Activated naive CD4-positive, alpha-beta T cell treated with anti-CD3 and anti-CD28 coated beads for 36 hours (primary cell): ENCODE measurements around the gene SLC5A2. TPM values are rescaled to one million over a fixed set of nuclear protein-coding genes. Genes with fewer than 3 reads are reported as not detected.
A peak's percentile ranks its signal among the peaks of the same experiment; 100 is the strongest.
"Not testable (repeated sequence)": the region's sequence is repeated elsewhere in the genome, so short reads cannot be mapped to it uniquely, and the experiment has no call there.

Experiments
- CTCF ChIA-PET: fragments of 350-600 bp; sonication (Branson Sonifier 250); formaldehyde crosslinking; loops from one replicate; lab custom pipeline; 2021; ENCODE audit warnings: antibody characterized with exemption; lab: Charles Lee
- DNase-seq: peaks from one replicate; pipeline ENCODE4 v3.0.0-alpha.2; 2020
- H3K27ac Mint-ChIP-seq: one replicate; pipeline ENCODE4 v1.8.0; 2021; ENCODE audit warnings: mild to moderate bottlenecking, mixed read lengths
- H3K27me3 Mint-ChIP-seq: one replicate; pipeline ENCODE4 v1.8.0; 2021; ENCODE audit warnings: low read depth, mixed read lengths
- H3K36me3 Mint-ChIP-seq: one replicate; pipeline ENCODE4 v1.8.0; 2021; ENCODE audit warnings: low read depth, mixed read lengths
- H3K4me1 Mint-ChIP-seq: one replicate; pipeline ENCODE4 v1.8.0; 2021; ENCODE audit warnings: low read depth, mixed read lengths
- H3K4me3 Mint-ChIP-seq: one replicate; pipeline ENCODE4 v1.8.0; 2021; ENCODE audit warnings: mild to moderate bottlenecking, moderate library complexity, mixed read lengths
- H3K9me3 Mint-ChIP-seq: one replicate; pipeline ENCODE4 v1.8.0; 2021; ENCODE audit warnings: mixed read lengths
- intact Hi-C: fragments of 100-400 bp; cut with micrococcal nuclease; formaldehyde crosslinking; loops from one replicate; pipeline ENCODE4 v1.15.1; 2023
- total RNA-seq, 2 experiments: library from RNA; stranded (reverse); gene quantifications; one replicate each; pipeline ENCODE4 v1.2.3, GENCODE V29; 2021

SLC5A2 gene
- total RNA-seq, 2 experiments from 2014 or later = not detected

- CTCF ChIA-PET = no interaction called here
- intact Hi-C loops = no loop called here
- Mint-ChIP-seq H3K27ac (no peak overlapping the region), H3K36me3 (no peaks in the 10 kb centered on the region), H3K4me3 (no peak overlapping the region), H3K9me3 (no peaks in the 10 kb centered on the region), H3K4me1 (peaks cover 16% of the 10 kb centered on the region), H3K27me3 (peaks cover 22% of the 10 kb centered on the region)
- DNase-seq = no peak
Observed at GRCh38 chr16:31473264-31473984, 9.5 kb upstream of the SLC5A2 start.

GRCh38 chr16:31474173-31474714, 8.7 kb upstream of the SLC5A2 start:
- H3K4me3 Mint-ChIP-seq = no peak overlapping the region
- no peak overlapping the region for H3K27ac Mint-ChIP-seq
- H3K4me1 Mint-ChIP-seq = peaks cover 16% of the 10 kb centered on the region
- H3K36me3 Mint-ChIP-seq = no peaks in the 10 kb centered on the region
- H3K27me3 Mint-ChIP-seq = peaks cover 22% of the 10 kb centered on the region
- no peak for DNase-seq
- H3K9me3 Mint-ChIP-seq = no peaks in the 10 kb centered on the region
- intact Hi-C loops = no loop called here
- CTCF ChIA-PET = interaction anchor here (1.7 kb wide), 1 partner anchor 14 kb away, joined by 4 read pairs; no protein-coding TSS in a partner anchor

GRCh38 chr16:31474773-31475738, 7.9 kb upstream of the SLC5A2 start:
- no peaks in the 10 kb centered on the region for H3K36me3 Mint-ChIP-seq
- intact Hi-C loops = no loop called here
- H3K27me3 Mint-ChIP-seq = peaks cover 22% of the 10 kb centered on the region
- peaks cover 16% of the 10 kb centered on the region for H3K4me1 Mint-ChIP-seq
- CTCF ChIA-PET = interaction anchor here (1.7 kb wide), 1 partner anchor 14 kb away, joined by 4 read pairs; no protein-coding TSS in a partner anchor
- H3K4me3 Mint-ChIP-seq = no peak overlapping the region
- no peak for DNase-seq
- no peaks in the 10 kb centered on the region for H3K9me3 Mint-ChIP-seq
- H3K27ac Mint-ChIP-seq = no peak overlapping the region

- CTCF ChIA-PET = interaction anchor here (1.7 kb wide), 1 partner anchor 15 kb away, joined by 4 read pairs; no protein-coding TSS in a partner anchor
- peaks cover 16% of the 10 kb centered on the region for H3K4me1 Mint-ChIP-seq
- peaks cover 22% of the 10 kb centered on the region for H3K27me3 Mint-ChIP-seq
- no peaks in the 10 kb centered on the region for H3K36me3 Mint-ChIP-seq
- no peak overlapping the region for H3K27ac Mint-ChIP-seq
- peak overlapping the region; percentile 78 for H3K4me3 Mint-ChIP-seq
- H3K9me3 Mint-ChIP-seq = no peaks in the 10 kb centered on the region
- no peak for DNase-seq
- intact Hi-C loops = loop anchor here (2.0 kb wide), 2 partner anchors 33 to 225 kb away; partner anchors contain the start of gene RUSF1
Observed at GRCh38 chr16:31475946-31476302, 7.0 kb upstream of the SLC5A2 start.

- intact Hi-C loops = loop anchor here (1.0 to 2.0 kb wide), 3 partner anchors 17 to 224 kb away; partner anchors contain the start of genes ARMC5 and RUSF1
- Mint-ChIP-seq H3K4me3 (peak overlapping the region; percentile 78), H3K27me3 (peaks cover 18% of the 10 kb centered on the region), H3K9me3 (no peaks in the 10 kb centered on the region), H3K36me3 (no peaks in the 10 kb centered on the region), H3K27ac (no peak overlapping the region), H3K4me1 (peaks cover 16% of the 10 kb centered on the region)
- peak; percentile 93 for DNase-seq
- CTCF ChIA-PET = interaction anchor here (1.3 kb wide), 1 partner anchor 16 kb away, joined by 6 read pairs; no protein-coding TSS in a partner anchor
Observed at GRCh38 chr16:31476303-31477219, 6.4 kb upstream of the SLC5A2 start.

GRCh38 chr16:31477220-31478216, 5.4 kb upstream of the SLC5A2 start:
- Mint-ChIP-seq H3K36me3 (no peaks in the 10 kb centered on the region), H3K4me1 (peaks cover 14% of the 10 kb centered on the region), H3K4me3 (peak overlapping the region; percentile 66), H3K27me3 (peaks cover 16% of the 10 kb centered on the region), H3K9me3 (no peaks in the 10 kb centered on the region), H3K27ac (no peak overlapping the region)
- CTCF ChIA-PET = interaction anchor here (1.3 kb wide), 1 partner anchor 17 kb away, joined by 6 read pairs; no protein-coding TSS in a partner anchor
- intact Hi-C loops = loop anchor here (1.0 to 2.0 kb wide), 3 partner anchors 18 to 223 kb away; partner anchors contain the start of genes ARMC5 and RUSF1
- peak; percentile 32 for DNase-seq

GRCh38 chr16:31478956-31479355, 4.0 kb upstream of the SLC5A2 start:
- Mint-ChIP-seq H3K9me3 (no peaks in the 10 kb centered on the region), H3K4me3 (no peak overlapping the region), H3K36me3 (no peaks in the 10 kb centered on the region), H3K27ac (no peak overlapping the region), H3K27me3 (peaks cover 8% of the 10 kb centered on the region), H3K4me1 (peaks cover 14% of the 10 kb centered on the region)
- DNase-seq = no peak
- CTCF ChIA-PET = interaction anchor here (1.4 kb wide), 1 partner anchor 18 kb away, joined by 4 read pairs; no protein-coding TSS in a partner anchor
- intact Hi-C loops = no loop called here

- Mint-ChIP-seq H3K27me3 (peaks cover 8% of the 10 kb centered on the region), H3K4me3 (no peak overlapping the region), H3K9me3 (no peaks in the 10 kb centered on the region), H3K27ac (no peak overlapping the region), H3K36me3 (no peaks in the 10 kb centered on the region), H3K4me1 (peaks cover 14% of the 10 kb centered on the region)
- no peak for DNase-seq
- intact Hi-C loops = no loop called here
- CTCF ChIA-PET = interaction anchor here (1.4 kb wide), 1 partner anchor 19 kb away, joined by 4 read pairs; no protein-coding TSS in a partner anchor
Observed at GRCh38 chr16:31479751-31480150, 3.2 kb upstream of the SLC5A2 start.

GRCh38 chr16:31480851-31481536, 1.9 kb upstream of the SLC5A2 start:
- intact Hi-C loops = no loop called here
- no peak for DNase-seq
- CTCF ChIA-PET = no interaction called here
- Mint-ChIP-seq H3K4me3 (no peak overlapping the region), H3K9me3 (no peaks in the 10 kb centered on the region), H3K36me3 (no peaks in the 10 kb centered on the region), H3K27me3 (peaks cover 5% of the 10 kb centered on the region), H3K27ac (no peak overlapping the region), H3K4me1 (peaks cover 14% of the 10 kb centered on the region)

- H3K36me3 Mint-ChIP-seq, H3K27ac Mint-ChIP-seq, H3K9me3 Mint-ChIP-seq, H3K4me3 Mint-ChIP-seq, DNase-seq, H3K27me3 Mint-ChIP-seq, H3K4me1 Mint-ChIP-seq, intact Hi-C loops, CTCF ChIA-PET: not testable (repeated sequence)
Observed at GRCh38 chr16:31484048-31484447, 1.1 kb downstream of the SLC5A2 start.
